OCI-LY3 (cell line): ENCODE results near the gene MX1.
"Not testable (repeated sequence)": the region's sequence is repeated elsewhere in the genome, so short reads cannot be mapped to it uniquely, and the experiment has no call there.

Experiments used
- H2AFZ ChIP-seq: fragments of 200-600, 300-600 bp; shearing (Covaris generic); 2 replicates; pipeline ENCODE4 v1.6.0; 2014; ENCODE audit warnings: antibody characterized with exemption, low read depth, low read length
- H3K27ac ChIP-seq: fragments of 200-600, 300-600 bp; sonication (generic); 2 replicates; pipeline ENCODE4 v1.5.1; 2014; ENCODE audit warnings: mild to moderate bottlenecking, low read length, moderate library complexity, mixed read lengths
- H3K27me3 ChIP-seq: fragments of 200-600, 300-600 bp; sonication (generic); 2 replicates; pipeline ENCODE4 v1.6.1; 2014; ENCODE audit warnings: low read depth, low read length, mixed read lengths
- H3K36me3 ChIP-seq: fragments of 200-600, 300-600 bp; sonication (generic); replicated peaks from 2 replicates; pipeline ENCODE3; 2014; ENCODE audit warnings: low read depth, low read length, mixed read lengths
- H3K4me1 ChIP-seq: fragments of 300-600, 200-600 bp; sonication (generic); 2 replicates; pipeline ENCODE4 v1.6.1; 2014; ENCODE audit warnings: low read length, mixed read lengths
- H3K4me2 ChIP-seq: fragments of 200-600, 300-600 bp; sonication (generic); 2 replicates; pipeline ENCODE4 v1.6.1; 2014; ENCODE audit warnings: low read length, mixed read lengths
- H3K4me3 ChIP-seq: fragments of 300-600, 200-600 bp; sonication (generic); 2 replicates; pipeline ENCODE4 v1.5.1; 2014; ENCODE audit warnings: antibody characterized with exemption, mild to moderate bottlenecking, low read length, moderate library complexity
- H3K79me2 ChIP-seq: fragments of 300-600, 200-600 bp; shearing (Covaris generic); 2 replicates; pipeline ENCODE4 v1.6.1; 2014; ENCODE audit warnings: mild to moderate bottlenecking, low read length, mixed read lengths
- H3K9ac ChIP-seq: fragments of 300-600, 200-600 bp; shearing (Covaris generic); 2 replicates; pipeline ENCODE4 v1.6.0; 2014; ENCODE audit warnings: mild to moderate bottlenecking, low read length, moderate library complexity
- H3K9me3 ChIP-seq: fragments of 200-600, 300-600 bp; shearing (Covaris generic); 2 replicates; pipeline ENCODE4 v1.6.1; 2014; ENCODE audit warnings: low read length, mixed read lengths; ENCODE audit not compliant: insufficient read depth
- H4K20me1 ChIP-seq: fragments of 200-600, 300-600 bp; sonication (generic); 2 replicates; pipeline ENCODE4 v1.6.1; 2016; ENCODE audit warnings: low read length, mixed read lengths; ENCODE audit not compliant: insufficient read depth
- EZH2phosphoT487 ChIP-seq: fragments of 200-600 bp; shearing (Covaris generic); IDR thresholded peaks from 2 replicates; pipeline ENCODE4 v1.6.1; 2018; ENCODE audit warnings: antibody characterized with exemption, mixed run types, low read depth
- TF ChIP-seq, protein P1 (sequence below): fragments of 200-600, 300-600 bp; sonication (generic); IDR thresholded peaks from 2 replicates; pipeline ENCODE4 v1.5.1; 2014; ENCODE audit warnings: antibody characterized with exemption, low read length, low read depth

The MX1 gene

DNA sequence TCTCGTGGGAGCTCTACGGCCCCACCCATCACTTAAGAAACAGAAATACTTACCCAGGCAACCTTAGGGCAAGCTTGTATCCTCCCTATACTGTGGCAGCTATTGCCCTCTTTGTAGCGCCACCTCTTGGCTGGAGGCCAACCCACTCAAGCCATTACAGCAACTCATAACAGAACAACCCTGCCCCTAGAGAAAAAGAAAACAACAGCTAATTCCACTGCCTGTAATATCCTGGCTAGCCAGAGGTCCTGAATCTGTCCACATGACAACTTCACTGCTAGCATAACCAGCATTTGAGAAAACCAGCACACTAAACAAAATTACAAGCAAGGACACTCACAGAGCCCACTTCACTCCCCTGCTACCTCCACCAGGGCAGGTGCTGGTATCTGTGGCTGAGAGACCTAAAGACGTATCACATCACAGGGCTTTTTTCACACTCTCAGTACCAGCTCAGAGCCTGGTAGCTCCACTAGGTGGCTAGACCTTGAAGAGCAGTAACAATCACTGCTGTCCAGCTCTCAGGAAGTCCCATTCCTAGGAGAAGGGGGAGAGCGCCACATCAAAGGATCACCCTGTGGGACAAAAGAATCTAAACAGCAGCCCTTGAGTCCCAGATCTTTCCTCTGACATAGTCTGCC lies 14.5 kb upstream of the MX1 start:
- Histone ChIP-seq H3K4me2 (no peak overlapping the region), H3K4me3 (no peak overlapping the region), H3K79me2 (no peaks in the 10 kb centered on the region), H3K27ac (no peak overlapping the region), H2AFZ (no peak overlapping the region), H4K20me1 (no peaks in the 10 kb centered on the region), H3K27me3 (no peaks in the 10 kb centered on the region), H3K9ac (no peak overlapping the region), H3K4me1 (no peaks in the 10 kb centered on the region), H3K9me3 (no peaks in the 10 kb centered on the region), H3K36me3 (peaks cover 19% of the 10 kb centered on the region)
- TF ChIP-seq, protein P1, sequence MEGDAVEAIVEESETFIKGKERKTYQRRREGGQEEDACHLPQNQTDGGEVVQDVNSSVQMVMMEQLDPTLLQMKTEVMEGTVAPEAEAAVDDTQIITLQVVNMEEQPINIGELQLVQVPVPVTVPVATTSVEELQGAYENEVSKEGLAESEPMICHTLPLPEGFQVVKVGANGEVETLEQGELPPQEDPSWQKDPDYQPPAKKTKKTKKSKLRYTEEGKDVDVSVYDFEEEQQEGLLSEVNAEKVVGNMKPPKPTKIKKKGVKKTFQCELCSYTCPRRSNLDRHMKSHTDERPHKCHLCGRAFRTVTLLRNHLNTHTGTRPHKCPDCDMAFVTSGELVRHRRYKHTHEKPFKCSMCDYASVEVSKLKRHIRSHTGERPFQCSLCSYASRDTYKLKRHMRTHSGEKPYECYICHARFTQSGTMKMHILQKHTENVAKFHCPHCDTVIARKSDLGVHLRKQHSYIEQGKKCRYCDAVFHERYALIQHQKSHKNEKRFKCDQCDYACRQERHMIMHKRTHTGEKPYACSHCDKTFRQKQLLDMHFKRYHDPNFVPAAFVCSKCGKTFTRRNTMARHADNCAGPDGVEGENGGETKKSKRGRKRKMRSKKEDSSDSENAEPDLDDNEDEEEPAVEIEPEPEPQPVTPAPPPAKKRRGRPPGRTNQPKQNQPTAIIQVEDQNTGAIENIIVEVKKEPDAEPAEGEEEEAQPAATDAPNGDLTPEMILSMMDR, result 0 out of 2 replicates have a peak, but pooled peaks have one; percentile 9
- no peak for TF ChIP-seq EZH2phosphoT487

DNA sequence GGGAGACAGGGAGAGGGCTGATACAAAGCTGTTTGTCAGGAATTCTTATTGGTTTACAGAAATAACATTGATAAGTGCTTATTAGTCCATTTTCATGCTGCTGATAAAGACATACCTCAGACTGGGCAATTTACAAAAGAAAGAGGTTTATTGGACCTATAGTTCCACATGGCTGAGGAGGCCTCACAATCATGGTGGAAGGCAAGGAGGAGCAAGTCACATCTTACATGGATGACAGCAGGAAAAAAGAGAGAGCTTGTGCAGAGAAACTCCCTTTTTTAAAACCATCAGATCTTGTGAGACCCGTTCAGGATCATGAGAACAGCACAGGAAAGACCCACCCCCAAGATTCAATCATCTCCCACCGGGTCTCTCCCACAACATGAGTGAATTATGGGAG lies 8.5 kb upstream of the MX1 start:
- not testable (repeated sequence) for H3K4me2 ChIP-seq, H3K79me2 ChIP-seq, H3K4me3 ChIP-seq, H3K4me1 ChIP-seq, H4K20me1 ChIP-seq, H3K9ac ChIP-seq, H3K27me3 ChIP-seq, H3K36me3 ChIP-seq, H3K27ac ChIP-seq, H2AFZ ChIP-seq, H3K9me3 ChIP-seq

DNA sequence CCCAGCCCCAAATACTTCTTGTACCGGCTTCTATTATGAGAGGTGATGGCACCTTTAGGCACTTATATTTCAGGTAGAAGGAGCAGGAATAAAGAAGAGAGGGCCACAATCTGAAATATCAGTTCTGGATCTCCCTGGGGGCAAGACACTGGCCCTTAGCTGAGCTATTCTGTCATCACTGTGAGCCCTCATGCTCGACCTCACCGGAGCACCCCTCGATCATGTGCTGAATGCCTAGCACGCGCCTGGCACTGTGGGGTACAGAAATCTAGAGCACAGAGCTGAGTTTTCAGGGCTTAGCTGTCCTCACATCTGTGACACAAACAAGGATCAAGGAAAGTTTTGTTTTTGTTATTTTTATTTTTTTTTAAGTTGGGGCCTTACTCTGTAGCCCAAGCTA lies 7.6 kb upstream of the MX1 start:
- Histone ChIP-seq H3K4me2 (no peak overlapping the region), H3K27ac (no peak overlapping the region), H3K9ac (no peak overlapping the region), H3K27me3 (no peaks in the 10 kb centered on the region), H3K4me3 (no peak overlapping the region), H3K9me3 (no peaks in the 10 kb centered on the region), H4K20me1 (no peaks in the 10 kb centered on the region), H3K36me3 (no peaks in the 10 kb centered on the region), H2AFZ (no peak overlapping the region), H3K79me2 (no peaks in the 10 kb centered on the region), H3K4me1 (peaks cover 11% of the 10 kb centered on the region)
- no peak for TF ChIP-seq EZH2phosphoT487
- TF ChIP-seq, protein P1, result no peak

- Histone ChIP-seq H2AFZ (no peak overlapping the region), H3K9me3 (no peaks in the 10 kb centered on the region), H4K20me1 (no peaks in the 10 kb centered on the region), H3K4me2 (no peak overlapping the region), H3K27ac (no peak overlapping the region), H3K4me1 (peaks cover 14% of the 10 kb centered on the region), H3K36me3 (no peaks in the 10 kb centered on the region), H3K79me2 (no peaks in the 10 kb centered on the region), H3K4me3 (no peak overlapping the region), H3K9ac (no peak overlapping the region), H3K27me3 (no peaks in the 10 kb centered on the region)
- TF ChIP-seq, protein P1, result no peak
- TF ChIP-seq EZH2phosphoT487, result no peak
Observed at GRCh38 chr21:41418956-41419680, 6.9 kb upstream of the MX1 start.
